Measurements from ENCODE around the gene IQCE. TPM values are rescaled to one million over a fixed set of nuclear protein-coding genes. Genes with fewer than 3 reads are reported as not detected.

IQCE gene
- total RNA-seq, 4 donors from 2014 or later, result 10.5 to 18.6 (median 12.8) TPM

GRCh38 chr7:2595258-2595860, 36.6 kb downstream of the IQCE start:
- intact Hi-C loops (cut with DNase I; ENCODE audit: low total_unique reads), result no loop called here
- 81 to 89% methylated on average over 26 to 27 of the region's 27 CpGs for WGBS, 2 donors
- DNase-seq (ENCODE audit: low spot score in 2 of 2), result no peak
- no peak overlapping the region for H3K4me3 ChIP-seq (ENCODE audit: low read depth, poor library complexity, severe bottlenecking)
- TF ChIP-seq CTCF (IDR thresholded peaks at IDR 0.05), result no peak
- no peak for TF ChIP-seq POLR2A (IDR thresholded peaks at IDR 0.05)

- intact Hi-C loops (cut with DNase I; ENCODE audit: low total_unique reads), result no loop called here
- WGBS, 2 donors, result 88 to 89% methylated on average over 22 of the region's 22 CpGs
- no peak for DNase-seq (ENCODE audit: low spot score in 2 of 2)
- TF ChIP-seq CTCF (IDR thresholded peaks at IDR 0.05) (no peak), POLR2A (IDR thresholded peaks at IDR 0.05) (no peak)
- no peak overlapping the region for H3K4me3 ChIP-seq (ENCODE audit: low read depth, poor library complexity, severe bottlenecking)
These were observed 37.9 kb downstream of the IQCE start for GRCh38 chr7:2596464-2597272.

GRCh38 chr7:2597273-2597640, 38.5 kb downstream of the IQCE start:
- no peak overlapping the region for H3K4me3 ChIP-seq (ENCODE audit: low read depth, poor library complexity, severe bottlenecking)
- 93 to 94% methylated on average over 13 of the region's 13 CpGs for WGBS, 2 donors
- no peak for DNase-seq (ENCODE audit: low spot score in 2 of 2)

GRCh38 chr7:2598154-2598823, 39.5 kb downstream of the IQCE start:
- intact Hi-C loops (cut with DNase I; ENCODE audit: low total_unique reads), result no loop called here
- TF ChIP-seq CTCF (IDR thresholded peaks at IDR 0.05) (no peak), POLR2A (IDR thresholded peaks at IDR 0.05) (no peak)
- WGBS, 2 donors, result 79 to 87% methylated on average over 26 to 29 of the region's 29 CpGs
- H3K4me3 ChIP-seq (ENCODE audit: low read depth, poor library complexity, severe bottlenecking), result no peak overlapping the region
- no peak for DNase-seq (ENCODE audit: low spot score in 2 of 2)

More at GRCh38 chr7:2597273-2597640, 38.5 kb downstream of the IQCE start:
- TF ChIP-seq POLR2A (IDR thresholded peaks at IDR 0.05), result no peak
- TF ChIP-seq CTCF (IDR thresholded peaks at IDR 0.05), result no peak
- intact Hi-C loops (cut with DNase I; ENCODE audit: low total_unique reads), result no loop called here

- TF ChIP-seq CTCF (IDR thresholded peaks at IDR 0.05), result no peak
- no peak for TF ChIP-seq POLR2A (IDR thresholded peaks at IDR 0.05)
- intact Hi-C loops (cut with DNase I; ENCODE audit: low total_unique reads), result no loop called here
- WGBS, 2 donors, result 82 to 85% methylated on average over 8 to 9 of the region's 9 CpGs
- DNase-seq (ENCODE audit: low spot score in 2 of 2), result no peak
- no peak overlapping the region for H3K4me3 ChIP-seq (ENCODE audit: low read depth, poor library complexity, severe bottlenecking)
These were observed 42.3 kb downstream of the IQCE start for GRCh38 chr7:2601065-2601464.
